Prostate gland (tissue), 2 donors: ENCODE results near the gene CHD5. TPM values are rescaled to one million over a fixed set of nuclear protein-coding genes. Genes with fewer than 3 reads are reported as not detected.
A peak's percentile ranks its signal among the peaks of the same experiment; 100 is the strongest.
"Not testable (repeated sequence)": the region's sequence is repeated elsewhere in the genome, so short reads cannot be mapped to it uniquely, and the experiment has no call there.

Experiments
- DNase-seq: peaks from one replicate; pipeline ENCODE4 v3.0.0-alpha.2; 2019; ENCODE audit warnings: low spot score
- H3K27ac ChIP-seq, 2 donors: fragments of 200-600 bp; sonication (generic); 2 replicates each; pipeline ENCODE4 v1.5.1; 2017 to 2019
- H3K27me3 ChIP-seq: fragments of 200-600 bp; sonication (generic); replicated peaks from 2 replicates; pipeline ENCODE4 v1.5.1; 2019; ENCODE audit not compliant: insufficient read depth
- H3K36me3 ChIP-seq, 2 donors: fragments of 200-600 bp; sonication (generic); 1 replicate in 1 of 2; 2 replicates in 1 of 2; pipeline versions ENCODE4 v1.5.1 to v1.8.1; 2017 to 2019
- H3K4me1 ChIP-seq: fragments of 200-600 bp; sonication (generic); replicated peaks from 2 replicates; pipeline ENCODE4 v1.5.1; 2019
- H3K4me3 ChIP-seq, 2 donors: fragments of 200-600 bp; sonication (generic); 2 replicates each; pipeline ENCODE4 v1.5.1; 2017 to 2019
- H3K9me3 ChIP-seq: fragments of 200-600 bp; sonication (generic); 2 replicates; pipeline ENCODE4 v1.5.1; 2017
- CTCF ChIP-seq, 4 experiments: fragments of 200-600 bp in 2 of 4; fragments of 450-650 bp in 2 of 4; sonication (generic) in 2 of 4; IDR thresholded peaks; 1 replicate in 3 of 4; 2 replicates in 1 of 4; pipeline ENCODE4 v1.5.1; 2016 to 2019; ENCODE audit warnings: antibody characterized with exemption in 4 of 4, mild to moderate bottlenecking in 2 of 4, moderate library complexity in 2 of 4
- POLR2A ChIP-seq: fragments of 450-650 bp; IDR thresholded peaks from one replicate; pipeline ENCODE4 v1.6.1; 2016; ENCODE audit warnings: antibody characterized with exemption, mild to moderate bottlenecking
- POLR2AphosphoS5 ChIP-seq: sonication (generic); formaldehyde crosslinking; IDR thresholded peaks from one replicate; pipeline ENCODE4 v1.6.1; 2017; ENCODE audit warnings: antibody characterized with exemption
- WGBS: methylation state at CpG from one replicate; pipeline ENCODE4 v1.1.5; 2018; 5-methylcytosine and 5-hydroxymethylcytosine counted together
- intact Hi-C: fragments of 100-400 bp; cut with DNase I; formaldehyde crosslinking; loops from one replicate; pipeline ENCODE4 v1.14.2; 2022
- total RNA-seq, 2 donors: library from RNA; depleted of rRNA; stranded (reverse); fragments of >200 nt; gene quantifications; one replicate each; pipeline ENCODE4 v1.1.0, GENCODE V29; 2016

CHD5 gene
- total RNA-seq, 2 donors from 2014 or later, result 4.9 to 17.0 TPM

GRCh38 chr1:6221210-6221784 lies 41.2 kb upstream of the CHD5 start:
- Histone ChIP-seq H3K36me3 (peaks cover 0 to 16% of the 10 kb centered on the region in 2 donors), H3K4me3 (no peak overlapping the region), H3K27ac (no peak overlapping the region), H3K9me3 (no peaks in the 10 kb centered on the region), H3K27me3 (no peaks in the 10 kb centered on the region), H3K4me1 (no peaks in the 10 kb centered on the region)
- intact Hi-C loops, result no loop called here
- DNase-seq, result no peak
- TF ChIP-seq CTCF (IDR thresholded peaks at IDR 0.05) (no peak), POLR2A (no peak), POLR2AphosphoS5 (no peak)
- WGBS, result 92% methylated on average over 12 of the region's 12 CpGs

DNA sequence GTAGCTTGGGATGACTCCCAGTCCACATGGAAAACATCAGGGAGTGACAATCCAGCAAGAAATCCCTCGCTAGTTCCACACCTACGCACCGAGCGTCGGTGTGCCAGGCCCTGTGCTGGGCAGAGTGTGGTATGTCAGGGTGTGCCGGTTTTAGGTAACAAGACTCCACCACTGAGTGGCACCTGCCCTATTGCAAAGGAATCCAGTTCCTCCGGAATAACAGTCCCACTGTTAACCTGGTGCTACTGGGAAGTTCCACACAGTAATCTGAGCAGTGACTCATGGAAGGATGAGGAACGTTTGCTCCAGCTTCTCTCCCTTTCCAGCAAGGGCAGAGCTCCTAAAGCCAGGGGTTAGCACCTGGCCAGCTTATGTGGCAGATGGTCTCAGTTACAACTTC lies 40.1 kb upstream of the CHD5 start:
- no peaks in the 10 kb centered on the region for H3K9me3 ChIP-seq
- intact Hi-C loops, result no loop called here
- WGBS, result 74% methylated on average over 8 of the region's 8 CpGs
- H3K4me3 ChIP-seq, result no peak overlapping the region
- H3K27ac ChIP-seq, result no peak overlapping the region
- no peaks in the 10 kb centered on the region for H3K27me3 ChIP-seq
- TF ChIP-seq CTCF (IDR thresholded peaks at IDR 0.05) (no peak), POLR2AphosphoS5 (peak; percentile 31), POLR2A (peak; percentile 10)
- DNase-seq, result no peak
- peaks cover 0 to 10% of the 10 kb centered on the region in 2 donors for H3K36me3 ChIP-seq
- no peaks in the 10 kb centered on the region for H3K4me1 ChIP-seq

- WGBS, result 86% methylated on average over 11 of the region's 11 CpGs
- DNase-seq, intact Hi-C loops, H3K27ac ChIP-seq, H3K9me3 ChIP-seq, H3K27me3 ChIP-seq, H3K36me3 ChIP-seq, H3K4me1 ChIP-seq, H3K4me3 ChIP-seq: not testable (repeated sequence)
Observed at GRCh38 chr1:6219641-6220040, 39.5 kb upstream of the CHD5 start.

- no peaks in the 10 kb centered on the region for H3K9me3 ChIP-seq
- TF ChIP-seq CTCF (IDR thresholded peaks at IDR 0.05) (no peak), POLR2A (no peak), POLR2AphosphoS5 (no peak)
- H3K4me1 ChIP-seq, result no peaks in the 10 kb centered on the region
- no peak for DNase-seq
- no peaks in the 10 kb centered on the region for H3K36me3 ChIP-seq
- WGBS, result 85% methylated on average over 15 of the region's 16 CpGs
- no peaks in the 10 kb centered on the region for H3K27me3 ChIP-seq
- no peak overlapping the region for H3K27ac ChIP-seq
- intact Hi-C loops, result no loop called here
- H3K4me3 ChIP-seq, result no peak overlapping the region
Observed at GRCh38 chr1:6218375-6219164, 38.4 kb upstream of the CHD5 start.

DNA sequence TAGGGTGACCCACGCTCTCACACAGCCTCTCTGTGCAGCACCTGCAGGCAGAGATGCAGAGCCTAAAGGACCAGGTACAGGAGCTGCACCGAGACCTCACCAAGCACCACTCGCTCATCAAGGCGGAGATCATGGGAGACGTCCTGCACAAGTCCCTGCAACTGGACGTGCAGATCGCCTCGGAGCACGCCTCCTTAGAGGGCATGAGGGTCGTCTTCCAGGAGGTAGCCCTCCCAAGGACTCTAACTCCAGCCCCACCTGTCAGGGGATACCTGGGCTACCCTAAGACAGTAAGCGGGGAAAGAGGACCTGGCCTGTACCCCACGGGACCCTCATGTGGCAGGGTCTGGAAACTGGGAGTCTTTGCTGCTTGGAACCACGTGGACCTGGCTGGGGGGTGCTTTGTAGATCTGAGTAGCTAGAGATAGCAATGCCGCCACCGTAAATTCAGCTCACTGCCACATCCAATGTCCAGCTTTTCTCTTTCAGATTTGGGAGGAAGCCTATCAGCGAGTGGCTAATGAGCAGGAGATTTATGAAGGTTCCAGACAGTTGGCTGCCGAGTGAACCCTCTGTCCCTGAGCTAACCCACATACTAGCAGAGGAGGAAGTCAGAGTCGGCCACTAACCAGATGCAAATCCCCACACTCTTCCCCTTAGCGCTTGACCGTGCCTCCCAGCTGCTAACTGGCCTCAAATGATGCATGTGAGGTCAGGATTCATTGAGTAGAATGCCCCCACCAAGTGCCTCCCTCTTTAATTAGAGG lies 32.3 kb upstream of the CHD5 start:
- Histone ChIP-seq H3K4me3 (no peak overlapping the region), H3K9me3 (no peaks in the 10 kb centered on the region), H3K27ac (no peak overlapping the region), H3K36me3 (no peaks in the 10 kb centered on the region), H3K4me1 (no peaks in the 10 kb centered on the region), H3K27me3 (no peaks in the 10 kb centered on the region)
- DNase-seq, result no peak
- intact Hi-C loops, result no loop called here
- TF ChIP-seq CTCF (IDR thresholded peaks at IDR 0.05), result no peak
- no peak for TF ChIP-seq POLR2A
- TF ChIP-seq POLR2AphosphoS5, result no peak
- 82% methylated on average over 20 of the region's 20 CpGs for WGBS
